ENCODE results near the gene APBB2.
"Not testable (repeated sequence)": the region's sequence is repeated elsewhere in the genome, so short reads cannot be mapped to it uniquely, and the experiment has no call there.

APBB2 gene

DNA sequence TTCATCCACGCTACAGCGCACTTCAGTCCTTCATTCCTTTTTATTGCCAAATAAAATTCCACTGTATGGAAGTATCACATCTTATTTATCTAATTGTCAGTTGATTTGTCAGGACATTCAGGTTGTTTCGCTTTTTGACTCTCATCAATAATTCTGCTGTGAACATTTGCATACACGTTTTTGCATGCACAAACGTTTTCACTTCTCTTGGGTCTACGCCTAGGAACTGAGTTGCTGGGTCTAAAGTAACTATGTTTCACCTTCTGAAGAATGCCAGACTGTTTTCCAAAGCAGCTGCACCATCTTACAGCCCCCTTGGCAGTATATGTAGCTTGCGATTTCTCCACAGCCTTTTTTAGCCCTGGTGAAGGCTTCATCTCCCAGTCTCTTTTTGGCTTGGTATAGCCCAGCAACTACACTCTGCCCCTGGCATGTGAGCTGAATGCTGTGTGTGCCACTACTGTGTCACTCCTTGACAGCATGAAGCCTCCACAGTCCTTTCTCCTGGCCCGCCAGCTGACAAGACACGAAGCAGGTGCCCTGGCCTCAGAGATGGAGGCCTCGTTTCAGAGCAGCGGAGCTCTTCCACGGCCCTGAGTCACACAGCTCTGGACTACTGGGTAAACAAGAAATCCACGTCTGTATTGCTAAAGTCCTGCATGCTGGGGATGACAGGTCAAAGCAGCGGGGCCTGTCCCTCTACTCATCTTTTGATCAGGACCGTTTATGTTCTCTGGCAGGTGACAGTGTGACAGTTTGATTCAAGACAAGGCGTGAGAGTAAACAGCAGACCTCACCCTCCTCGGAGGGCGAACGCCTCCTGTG is 389.1 kb downstream of the APBB2 start:
- no peak overlapping the region for H3K4me3 Mint-ChIP-seq
- ATAC-seq: no peak

DNA sequence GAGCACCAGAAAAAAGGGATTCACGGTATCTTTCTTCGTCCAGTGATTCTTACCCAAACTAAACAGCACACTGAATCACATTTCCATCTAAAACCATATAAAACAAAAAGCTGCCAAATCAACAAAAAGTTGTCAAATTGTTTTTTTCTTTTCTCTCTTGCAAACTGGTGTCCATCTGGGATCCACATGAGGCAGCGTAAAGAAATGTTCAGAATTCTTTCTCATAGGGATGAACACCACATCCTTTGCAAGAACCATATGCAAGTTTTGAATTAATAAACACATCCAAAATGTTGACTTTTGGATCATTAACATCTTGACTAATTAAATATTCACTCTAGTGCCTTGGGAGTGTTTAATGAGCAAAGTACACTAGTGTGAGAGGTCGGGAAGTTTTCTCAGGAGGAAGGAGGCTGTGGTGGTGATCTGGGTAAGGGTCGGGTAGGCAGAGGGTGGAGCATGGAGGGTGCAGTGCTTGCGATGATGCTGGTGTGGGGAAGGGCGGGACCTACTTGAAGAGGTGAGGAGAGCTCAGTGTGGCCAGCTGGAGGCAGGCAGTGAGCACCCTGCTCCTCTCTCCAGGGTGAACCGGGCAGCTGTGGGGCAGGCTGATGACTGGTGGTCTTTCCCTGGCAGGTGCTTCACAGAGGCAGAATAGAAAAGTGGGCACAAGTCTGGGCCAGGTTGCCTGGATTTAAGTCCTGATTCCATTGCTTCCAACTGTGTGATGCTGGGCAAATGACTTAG is 391.7 kb downstream of the APBB2 start:
- Mint-ChIP-seq H3K27ac (no peak overlapping the region), H3K4me1 (no peaks in the 10 kb centered on the region), H3K36me3 (no peaks in the 10 kb centered on the region), H3K9me3 (no peaks in the 10 kb centered on the region), H3K4me3 (no peak overlapping the region)
- no peak for ATAC-seq
- DNase-seq (ENCODE audit: low spot score in 2 of 2): no peak

More for the DNA sequence above, 389.1 kb downstream of the APBB2 start:
- Mint-ChIP-seq H3K4me1 (no peaks in the 10 kb centered on the region), H3K36me3 (no peaks in the 10 kb centered on the region), H3K9me3 (peaks cover 4% of the 10 kb centered on the region), H3K27ac (no peak overlapping the region)
- DNase-seq (ENCODE audit: low spot score in 2 of 2): no peak

DNA sequence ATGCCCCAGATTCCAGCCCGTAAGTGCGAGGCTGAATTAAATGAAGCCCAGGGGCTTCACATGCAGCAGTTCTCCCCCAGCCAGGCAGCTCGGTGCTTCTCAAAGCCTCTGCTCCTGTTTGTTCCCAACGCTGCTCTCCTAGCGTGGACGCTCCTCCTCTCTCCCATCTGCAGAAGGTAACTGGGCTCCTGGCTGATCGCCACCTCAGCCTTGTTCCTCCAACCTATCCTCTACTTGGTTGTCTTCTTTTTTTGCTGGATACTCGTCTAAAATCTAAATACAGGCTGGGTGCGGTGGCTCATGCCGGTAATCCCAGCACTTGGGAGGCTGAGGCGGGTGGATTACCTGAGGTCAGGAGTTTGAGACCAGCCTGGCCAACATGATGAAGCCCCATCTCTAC is 394.2 kb downstream of the APBB2 start:
- Mint-ChIP-seq H3K36me3 (no peaks in the 10 kb centered on the region), H3K9me3 (no peaks in the 10 kb centered on the region), H3K4me3 (no peak overlapping the region), H3K4me1 (no peaks in the 10 kb centered on the region), H3K27ac (no peak overlapping the region)
- ATAC-seq: no peak
- no peak for DNase-seq (ENCODE audit: low spot score in 2 of 2)

DNA sequence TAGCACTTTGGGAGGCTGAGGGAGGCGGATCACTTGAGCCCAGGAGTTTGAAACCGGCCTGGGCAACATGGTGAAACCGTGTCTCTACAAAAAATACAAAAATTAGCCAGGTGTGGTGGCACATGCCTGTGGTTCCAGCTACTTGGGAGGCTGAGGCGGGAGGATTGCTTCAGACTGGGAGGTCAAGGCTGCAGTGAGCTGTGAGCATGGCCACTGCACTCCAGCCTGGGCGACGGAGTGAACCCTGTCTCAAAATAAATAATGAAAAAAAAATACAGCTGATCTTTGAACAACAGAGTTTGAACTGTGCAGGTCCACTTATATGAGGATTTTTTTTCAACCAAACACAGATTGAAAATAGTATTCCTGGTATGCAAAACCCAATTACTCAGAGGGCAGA is 397.2 kb downstream of the APBB2 start:
- not testable (repeated sequence) for DNase-seq (ENCODE audit: low spot score in 2 of 2); ATAC-seq; H3K9me3 Mint-ChIP-seq; H3K36me3 Mint-ChIP-seq; H3K4me3 Mint-ChIP-seq; H3K4me1 Mint-ChIP-seq; H3K27ac Mint-ChIP-seq

DNA sequence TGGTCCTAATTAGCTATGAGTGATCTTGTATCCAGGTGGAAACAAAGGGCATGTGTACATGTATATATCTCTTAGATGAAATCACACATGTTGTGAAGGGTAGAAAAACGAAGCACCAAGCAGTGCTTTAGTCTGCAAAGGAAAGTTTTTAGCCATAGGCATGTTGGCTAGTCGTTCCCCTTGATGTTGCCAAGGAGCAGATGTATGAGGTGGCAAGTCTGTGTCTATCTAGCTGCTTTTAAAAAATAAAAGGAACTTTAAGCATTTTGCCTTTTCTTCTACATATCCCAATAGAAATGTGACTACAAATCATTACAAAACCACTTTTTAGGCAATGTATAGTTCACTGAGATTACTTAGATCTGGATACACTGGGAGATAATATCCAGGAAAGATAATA is 401.5 kb downstream of the APBB2 start:
- Mint-ChIP-seq H3K27ac (no peak overlapping the region), H3K36me3 (no peaks in the 10 kb centered on the region), H3K9me3 (no peaks in the 10 kb centered on the region), H3K4me1 (no peaks in the 10 kb centered on the region), H3K4me3 (no peak overlapping the region)
- DNase-seq (ENCODE audit: low spot score in 2 of 2) (no peak), ATAC-seq (no peak)

DNA sequence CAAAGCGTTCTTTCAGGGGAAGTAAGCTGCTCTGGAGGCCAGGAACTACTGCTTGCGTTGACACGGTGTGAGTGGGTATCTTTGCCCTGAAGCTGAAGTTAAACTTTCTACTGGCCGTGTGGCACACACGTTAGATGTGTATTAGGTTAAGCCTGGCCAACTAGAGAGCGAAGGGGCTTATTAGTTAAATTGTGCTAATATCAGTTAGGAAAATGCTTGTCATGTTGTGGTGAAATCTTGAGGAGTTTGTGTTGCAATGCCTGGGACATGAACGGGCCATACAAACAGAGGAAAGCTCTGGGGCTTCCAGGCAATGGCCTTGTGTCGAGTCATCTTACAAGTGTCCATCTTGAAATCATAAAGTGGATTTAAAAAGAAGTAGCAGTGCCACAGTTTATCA is 402.0 kb downstream of the APBB2 start:
- H3K9me3 Mint-ChIP-seq: no peaks in the 10 kb centered on the region
- H3K4me1 Mint-ChIP-seq: no peaks in the 10 kb centered on the region
- no peak overlapping the region for H3K4me3 Mint-ChIP-seq
- no peak for ATAC-seq
- H3K36me3 Mint-ChIP-seq: no peaks in the 10 kb centered on the region
- no peak overlapping the region for H3K27ac Mint-ChIP-seq
- no peak for DNase-seq (ENCODE audit: low spot score in 2 of 2)

DNA sequence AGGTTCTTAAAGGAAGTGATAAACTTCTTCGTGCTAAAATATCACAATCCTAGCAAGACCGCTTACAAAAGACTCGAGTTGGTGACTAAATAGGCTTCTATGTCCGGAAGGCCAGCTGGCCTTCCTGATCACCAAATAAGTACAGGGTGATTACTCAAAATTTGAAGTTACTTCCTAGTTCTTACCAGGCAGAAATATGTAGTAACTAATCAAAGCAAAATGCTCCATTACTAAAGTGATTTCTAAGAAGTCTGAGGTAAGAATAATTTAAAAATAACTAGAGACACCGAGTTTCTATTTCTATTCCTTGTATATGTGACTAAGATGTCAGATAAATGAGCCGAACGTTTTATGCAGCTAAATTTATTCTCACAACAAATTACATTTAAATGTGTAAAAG is 402.4 kb downstream of the APBB2 start:
- DNase-seq (ENCODE audit: low spot score in 2 of 2): no peak
- H3K4me1 Mint-ChIP-seq: no peaks in the 10 kb centered on the region
- H3K9me3 Mint-ChIP-seq: no peaks in the 10 kb centered on the region
- no peak overlapping the region for H3K4me3 Mint-ChIP-seq
- no peak overlapping the region for H3K27ac Mint-ChIP-seq
- ATAC-seq: no peak
- H3K36me3 Mint-ChIP-seq: no peaks in the 10 kb centered on the region

DNA sequence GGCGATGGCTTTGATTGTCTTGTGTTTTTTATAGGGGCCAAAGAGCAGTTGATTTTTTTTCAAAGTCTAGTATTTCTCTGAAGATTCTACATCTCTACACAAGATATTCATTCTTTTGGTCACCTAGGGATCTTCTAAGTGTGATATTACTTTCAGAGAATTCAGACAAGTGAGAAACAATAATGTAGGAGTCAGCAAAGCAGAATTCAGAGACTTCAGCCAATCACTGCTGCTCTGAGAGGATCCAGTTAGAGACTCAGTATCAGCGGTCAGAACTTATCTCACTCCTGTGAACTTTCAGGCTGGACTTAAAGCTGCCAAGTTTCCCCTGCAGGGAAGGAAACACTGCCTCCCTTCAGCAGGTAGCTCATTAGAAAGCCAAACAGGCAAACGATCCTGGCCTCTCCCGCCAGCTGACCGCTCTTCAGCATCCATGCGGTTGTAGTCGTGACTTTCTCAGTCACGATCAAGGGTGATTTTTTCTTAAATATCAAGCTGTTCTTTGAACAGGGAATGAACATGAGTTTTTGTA is 405.4 kb downstream of the APBB2 start:
- no peak for DNase-seq (ENCODE audit: low spot score in 2 of 2)
- no peaks in the 10 kb centered on the region for H3K4me1 Mint-ChIP-seq
- no peak for ATAC-seq
- H3K27ac Mint-ChIP-seq: no peak overlapping the region
- H3K9me3 Mint-ChIP-seq: no peaks in the 10 kb centered on the region
- no peak overlapping the region for H3K4me3 Mint-ChIP-seq
- H3K36me3 Mint-ChIP-seq: no peaks in the 10 kb centered on the region

DNA sequence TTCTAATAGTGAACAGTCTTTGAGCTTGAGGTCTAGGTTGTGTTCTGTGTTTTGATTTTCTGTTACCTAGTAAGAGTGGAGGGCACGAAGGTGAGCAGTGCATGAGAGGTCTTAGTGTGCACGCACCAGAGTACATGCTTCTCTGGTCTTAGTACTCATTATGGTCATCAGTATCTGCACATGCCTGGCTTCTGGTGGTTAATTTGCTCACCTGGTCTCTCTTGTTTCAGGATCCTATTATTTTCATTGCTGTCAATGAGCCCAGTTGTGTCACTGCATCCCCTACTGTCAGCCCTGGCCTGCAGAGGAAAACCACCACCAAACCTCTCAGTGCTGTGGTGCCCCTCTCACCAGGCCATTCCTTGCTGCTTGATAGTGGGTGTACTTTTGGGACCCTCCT is 409.7 kb downstream of the APBB2 start:
- Mint-ChIP-seq H3K4me1 (no peaks in the 10 kb centered on the region), H3K4me3 (no peak overlapping the region), H3K36me3 (no peaks in the 10 kb centered on the region), H3K9me3 (no peaks in the 10 kb centered on the region), H3K27ac (no peak overlapping the region)
- ATAC-seq: peak; percentile 45
- DNase-seq (ENCODE audit: low spot score in 2 of 2): no peak

DNA sequence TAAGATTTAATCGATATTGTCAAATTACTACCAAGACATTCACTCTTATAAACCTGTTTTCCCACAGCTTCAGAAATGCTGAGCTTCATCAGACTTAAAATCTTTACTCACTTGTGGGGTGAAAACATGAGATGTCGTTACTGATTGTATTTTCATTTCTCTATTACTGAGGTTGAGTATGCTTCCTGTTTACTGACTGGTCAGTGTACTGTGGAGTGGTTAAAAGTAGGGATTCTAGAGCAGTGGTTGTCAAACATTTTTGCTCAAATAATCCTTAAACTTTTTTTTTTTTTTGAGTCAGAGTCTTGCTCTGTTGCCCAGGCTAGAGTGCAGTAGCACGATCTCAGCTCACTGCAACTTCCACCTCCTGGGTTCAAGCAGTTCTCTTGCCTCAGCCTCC is 414.3 kb downstream of the APBB2 start:
- H3K4me3 Mint-ChIP-seq: no peak overlapping the region
- no peaks in the 10 kb centered on the region for H3K4me1 Mint-ChIP-seq

DNA sequence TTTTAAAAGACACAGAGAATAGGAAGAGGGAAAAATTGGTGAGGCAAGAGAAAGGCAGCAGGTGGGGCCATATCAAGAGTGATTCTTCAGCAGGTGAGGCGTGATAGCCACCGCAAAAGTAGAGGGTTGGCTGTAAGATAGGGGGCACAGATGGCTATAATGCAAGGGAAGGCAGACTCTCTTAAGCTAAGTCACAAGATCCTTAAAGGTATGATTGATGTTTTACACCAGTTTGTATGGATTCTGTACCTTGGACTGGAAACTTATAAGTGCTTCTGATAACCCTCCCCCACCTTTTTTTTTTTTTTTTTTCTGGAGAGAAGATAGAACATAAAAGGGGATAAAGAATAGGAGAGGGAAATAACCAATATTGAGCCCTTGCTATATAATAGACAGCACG is 424.6 kb downstream of the APBB2 start:
- DNase-seq (ENCODE audit: low spot score in 2 of 2) (no peak), ATAC-seq (no peak)
- Mint-ChIP-seq H3K9me3 (no peaks in the 10 kb centered on the region), H3K4me1 (no peaks in the 10 kb centered on the region), H3K36me3 (no peaks in the 10 kb centered on the region), H3K27ac (no peak overlapping the region), H3K4me3 (no peak overlapping the region)

More for the DNA sequence above, 414.3 kb downstream of the APBB2 start:
- no peaks in the 10 kb centered on the region for H3K9me3 Mint-ChIP-seq
- no peaks in the 10 kb centered on the region for H3K36me3 Mint-ChIP-seq
- no peak overlapping the region for H3K27ac Mint-ChIP-seq
- ATAC-seq (no peak), DNase-seq (ENCODE audit: low spot score in 2 of 2) (no peak)

DNA sequence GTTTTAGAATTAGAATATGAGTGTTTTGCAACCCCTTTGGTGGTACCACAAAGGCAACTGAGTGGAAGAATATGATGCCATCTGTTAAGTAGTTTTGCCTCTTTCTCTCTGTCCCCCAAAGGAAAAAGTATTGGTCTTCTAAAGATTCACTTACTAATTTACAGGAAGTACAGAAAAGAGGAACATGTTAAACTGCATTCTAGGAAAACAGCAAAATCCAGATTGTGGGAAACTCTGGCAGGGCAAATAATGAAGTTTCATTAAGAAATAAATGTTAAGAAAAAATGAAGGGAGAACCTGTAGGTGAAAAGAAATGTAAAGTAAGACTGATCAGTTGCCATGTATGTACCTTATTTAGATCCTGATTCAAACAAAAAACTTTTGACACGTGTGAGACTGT is 425.3 kb downstream of the APBB2 start:
- Mint-ChIP-seq H3K4me1 (no peaks in the 10 kb centered on the region), H3K9me3 (no peaks in the 10 kb centered on the region)

DNA sequence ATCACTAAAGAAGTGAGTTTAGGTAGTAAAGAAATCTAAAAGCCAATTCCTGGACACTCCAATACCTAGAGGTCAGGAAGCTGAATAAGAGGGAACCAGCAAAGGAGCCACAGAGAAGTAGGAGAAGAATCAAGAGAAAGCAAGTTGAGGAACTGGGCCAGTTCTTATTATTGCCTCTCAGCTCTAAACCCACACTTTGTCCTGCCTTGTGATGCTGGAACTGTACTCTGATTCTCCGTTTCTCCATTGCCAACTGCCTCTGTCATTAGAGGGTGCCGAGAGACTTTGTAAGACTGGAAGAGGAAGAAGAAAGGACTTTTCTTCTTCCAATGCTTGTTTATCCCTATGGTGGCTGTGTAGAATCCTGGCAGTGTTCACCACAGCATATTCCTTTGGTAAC is 426.0 kb downstream of the APBB2 start:
- DNase-seq (ENCODE audit: low spot score in 2 of 2) (no peak), ATAC-seq (no peak)
- no peaks in the 10 kb centered on the region for H3K9me3 Mint-ChIP-seq
- no peaks in the 10 kb centered on the region for H3K36me3 Mint-ChIP-seq
- no peak overlapping the region for H3K4me3 Mint-ChIP-seq
- no peaks in the 10 kb centered on the region for H3K4me1 Mint-ChIP-seq
- no peak overlapping the region for H3K27ac Mint-ChIP-seq

More for the DNA sequence above, 425.3 kb downstream of the APBB2 start:
- H3K36me3 Mint-ChIP-seq: no peaks in the 10 kb centered on the region
- DNase-seq (ENCODE audit: low spot score in 2 of 2) (no peak), ATAC-seq (no peak)
- H3K27ac Mint-ChIP-seq: no peak overlapping the region
- H3K4me3 Mint-ChIP-seq: no peak overlapping the region

DNA sequence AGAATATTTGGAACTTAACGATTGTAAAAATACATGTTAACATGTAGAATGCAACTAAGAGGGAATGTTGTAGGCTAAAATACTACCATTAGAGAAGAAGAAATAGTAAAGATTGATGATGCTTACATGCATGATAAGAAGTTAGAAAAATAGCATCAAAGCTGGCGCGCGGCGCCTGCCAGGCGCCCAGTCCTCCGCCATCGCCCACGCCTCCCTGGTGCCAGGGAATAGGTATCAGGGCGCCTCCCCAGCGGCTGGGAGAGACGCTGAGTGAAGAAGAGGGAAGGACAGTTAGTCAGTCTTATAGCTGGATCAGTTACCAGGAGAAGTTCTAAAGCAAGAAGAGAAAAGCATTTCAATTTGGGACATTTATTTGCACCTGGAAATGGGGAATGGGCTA is 428.6 kb downstream of the APBB2 start:
- H3K9me3 Mint-ChIP-seq: no peaks in the 10 kb centered on the region
- no peak for DNase-seq (ENCODE audit: low spot score in 2 of 2)
- ATAC-seq: no peak
- no peaks in the 10 kb centered on the region for H3K36me3 Mint-ChIP-seq
- H3K27ac Mint-ChIP-seq: no peak overlapping the region
- H3K4me1 Mint-ChIP-seq: no peaks in the 10 kb centered on the region
- no peak overlapping the region for H3K4me3 Mint-ChIP-seq

DNA sequence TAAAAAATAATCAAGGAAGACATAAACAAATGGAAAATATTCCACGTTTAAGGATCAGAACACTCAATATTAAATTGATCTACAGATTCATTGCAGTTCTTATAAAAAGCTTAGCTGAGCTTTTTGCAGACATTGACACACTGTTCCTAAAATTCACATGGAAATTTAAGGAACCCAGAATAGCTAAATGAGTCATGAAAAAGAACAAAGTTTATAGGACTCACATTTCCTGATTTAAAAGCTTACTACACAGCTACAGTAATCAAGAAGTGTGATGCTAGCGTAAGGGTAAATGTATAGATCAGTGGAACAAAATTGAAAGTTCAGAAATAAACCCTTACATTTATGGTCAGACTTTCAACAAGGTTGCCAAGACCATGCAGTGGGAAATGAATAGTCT is 431.5 kb downstream of the APBB2 start:
- ATAC-seq: no peak
- Mint-ChIP-seq H3K4me3 (no peak overlapping the region), H3K9me3 (peaks cover 2% of the 10 kb centered on the region), H3K27ac (no peak overlapping the region), H3K4me1 (no peaks in the 10 kb centered on the region), H3K36me3 (no peaks in the 10 kb centered on the region)
- DNase-seq (ENCODE audit: low spot score in 2 of 2): no peak

DNA sequence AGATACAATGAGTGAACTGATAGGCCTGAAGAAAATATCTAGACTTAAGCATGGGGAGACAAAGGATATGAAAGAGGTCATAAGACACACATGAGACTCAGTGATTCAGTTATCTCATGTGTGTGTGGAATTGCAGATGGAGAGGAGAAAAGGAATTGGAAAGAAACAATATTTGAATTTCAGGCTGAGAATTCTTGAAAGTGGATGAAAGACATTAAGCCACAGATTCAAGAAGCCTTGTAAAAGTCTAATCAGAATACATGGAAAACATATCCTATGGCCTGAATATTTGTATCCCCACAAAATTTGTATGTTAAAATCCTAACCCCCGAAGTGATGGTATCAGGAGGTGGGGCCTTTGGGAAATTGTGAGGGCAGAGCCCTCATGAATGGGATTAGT is 436.3 kb downstream of the APBB2 start:
- H3K4me1 Mint-ChIP-seq: no peaks in the 10 kb centered on the region
- no peak overlapping the region for H3K4me3 Mint-ChIP-seq
- H3K9me3 Mint-ChIP-seq: peaks cover 3% of the 10 kb centered on the region
- H3K27ac Mint-ChIP-seq: no peak overlapping the region
- DNase-seq (ENCODE audit: low spot score in 2 of 2) (no peak), ATAC-seq (no peak)
- H3K36me3 Mint-ChIP-seq: no peaks in the 10 kb centered on the region
